GM10266 (cell line): Measurements from ENCODE around the gene ZNF521.
A peak's percentile ranks its signal among the peaks of the same experiment; 100 is the strongest.

ENCODE experiments used
- DNase-seq: peaks from one replicate; pipeline ENCODE4 v3.0.0; 2012; ENCODE audit errors: extremely low spot score
- TF ChIP-seq, protein P1 (sequence below): IDR thresholded peaks from 2 replicates; pipeline ENCODE4 v1.5.1; 2012; ENCODE audit warnings: mild to moderate bottlenecking, low read depth; ENCODE audit not compliant: control insufficient read depth, insufficient read depth; ENCODE audit errors: missing control alignments

ZNF521 gene

DNA sequence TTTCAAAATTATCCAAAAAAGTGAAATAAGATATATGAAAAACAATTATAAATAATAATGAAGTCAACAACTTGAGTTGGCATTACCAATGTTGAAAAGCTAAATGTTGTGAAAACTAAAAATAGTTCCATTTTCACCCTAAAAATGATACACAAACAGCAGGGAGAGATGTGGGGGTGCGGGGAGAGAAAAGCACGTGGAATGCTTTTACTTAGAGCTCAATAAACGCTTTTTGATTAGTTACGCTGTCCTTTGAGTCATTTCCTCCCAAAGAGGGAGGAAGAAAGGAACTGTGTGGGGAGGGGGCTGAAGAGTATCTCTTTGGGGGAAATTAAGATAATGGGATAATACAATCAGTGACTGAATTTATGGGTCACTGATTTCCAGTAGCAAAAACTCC is 29.2 kb downstream of the ZNF521 start:
- TF ChIP-seq, protein P1, sequence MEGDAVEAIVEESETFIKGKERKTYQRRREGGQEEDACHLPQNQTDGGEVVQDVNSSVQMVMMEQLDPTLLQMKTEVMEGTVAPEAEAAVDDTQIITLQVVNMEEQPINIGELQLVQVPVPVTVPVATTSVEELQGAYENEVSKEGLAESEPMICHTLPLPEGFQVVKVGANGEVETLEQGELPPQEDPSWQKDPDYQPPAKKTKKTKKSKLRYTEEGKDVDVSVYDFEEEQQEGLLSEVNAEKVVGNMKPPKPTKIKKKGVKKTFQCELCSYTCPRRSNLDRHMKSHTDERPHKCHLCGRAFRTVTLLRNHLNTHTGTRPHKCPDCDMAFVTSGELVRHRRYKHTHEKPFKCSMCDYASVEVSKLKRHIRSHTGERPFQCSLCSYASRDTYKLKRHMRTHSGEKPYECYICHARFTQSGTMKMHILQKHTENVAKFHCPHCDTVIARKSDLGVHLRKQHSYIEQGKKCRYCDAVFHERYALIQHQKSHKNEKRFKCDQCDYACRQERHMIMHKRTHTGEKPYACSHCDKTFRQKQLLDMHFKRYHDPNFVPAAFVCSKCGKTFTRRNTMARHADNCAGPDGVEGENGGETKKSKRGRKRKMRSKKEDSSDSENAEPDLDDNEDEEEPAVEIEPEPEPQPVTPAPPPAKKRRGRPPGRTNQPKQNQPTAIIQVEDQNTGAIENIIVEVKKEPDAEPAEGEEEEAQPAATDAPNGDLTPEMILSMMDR: no peak
- DNase-seq: no peak

DNA sequence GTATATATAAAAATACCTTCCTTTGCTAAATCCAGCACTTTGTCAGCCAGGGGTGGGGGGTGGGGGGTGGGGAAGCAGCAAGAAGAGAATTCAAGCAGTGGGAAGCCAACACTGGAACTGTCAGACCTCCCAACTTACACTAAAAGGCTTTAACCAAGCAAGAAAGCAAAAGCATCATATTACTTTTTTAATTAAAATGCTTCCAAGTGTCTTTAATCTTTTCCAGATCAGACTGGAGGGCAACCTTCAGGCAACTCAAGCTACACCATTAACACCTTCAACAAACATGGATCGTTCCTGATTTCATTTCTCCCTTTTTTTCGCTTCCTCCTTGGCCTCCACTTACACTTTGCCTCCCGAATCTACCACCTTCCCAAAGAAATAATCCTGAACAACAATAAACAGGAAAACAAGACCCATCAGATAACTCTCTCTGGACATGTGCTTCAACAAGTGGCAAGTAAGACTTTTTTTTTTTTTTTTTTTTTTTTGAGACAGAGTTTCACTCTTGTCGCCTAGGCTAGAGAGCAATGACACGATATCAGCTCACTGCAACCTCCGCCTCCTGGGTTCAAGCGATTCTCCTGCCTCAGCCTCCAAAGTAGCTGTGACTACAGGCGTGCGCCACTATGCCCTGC is 35.5 kb downstream of the ZNF521 start:
- TF ChIP-seq, protein P1: no peak
- no peak for DNase-seq

- no peak for DNase-seq
- TF ChIP-seq, protein P1: no peak
Observed at GRCh38 chr18:25314838-25315190, 37.2 kb downstream of the ZNF521 start.

DNA sequence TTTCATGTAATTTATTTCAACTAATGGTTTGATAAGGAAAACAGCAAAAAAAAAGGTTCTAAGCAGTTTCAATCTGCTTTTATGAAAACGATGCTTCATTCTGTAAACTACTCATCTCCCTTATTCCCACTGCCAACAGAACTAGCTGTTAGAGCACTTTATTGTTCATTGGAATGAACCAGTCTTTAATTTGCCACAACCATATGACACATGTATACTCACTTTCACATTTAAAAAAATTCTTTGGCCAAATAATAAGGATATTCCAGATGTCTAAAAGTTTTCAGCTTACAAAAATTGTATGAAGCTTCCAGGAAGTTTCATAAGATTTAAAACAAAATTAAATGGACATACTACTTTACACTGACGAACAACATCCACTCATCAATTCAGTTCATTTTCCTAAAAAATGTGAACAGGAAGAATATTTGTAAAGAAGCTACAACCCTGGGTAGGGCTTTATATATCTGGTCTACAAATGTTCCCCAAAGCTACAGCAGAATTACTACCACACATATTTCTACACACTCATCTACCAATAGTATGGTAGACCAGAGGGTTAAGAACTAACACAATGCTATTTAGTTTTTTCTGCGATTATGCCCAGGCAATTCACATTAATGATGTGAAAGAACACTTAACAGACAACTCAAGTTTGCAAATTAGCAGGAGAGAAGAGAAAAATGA is 37.7 kb downstream of the ZNF521 start:
- DNase-seq: no peak
- TF ChIP-seq, protein P1: no peak

GRCh38 chr18:25313268-25313667 is 38.7 kb downstream of the ZNF521 start:
- DNase-seq: no peak
- TF ChIP-seq, protein P1: no peak

DNA sequence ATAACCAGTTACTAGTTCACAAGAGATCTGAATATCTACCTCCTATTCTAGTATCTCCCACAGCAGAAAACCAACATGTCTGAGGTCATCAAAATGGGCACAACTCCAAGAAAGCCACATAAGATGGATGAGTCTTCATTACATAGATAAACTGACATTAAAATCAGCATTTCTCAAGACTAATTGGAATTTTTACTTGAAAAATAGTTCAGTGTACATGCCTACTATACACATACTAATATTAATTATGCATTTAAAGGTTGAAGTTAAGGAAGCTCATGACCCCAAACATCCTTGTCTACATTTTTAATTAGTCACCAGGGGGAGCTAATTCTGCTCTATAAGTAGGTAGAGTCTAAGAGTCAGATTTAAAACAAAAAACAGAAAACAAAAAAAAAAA is 41.9 kb downstream of the ZNF521 start:
- TF ChIP-seq, protein P1: peak; percentile 9
- DNase-seq: no peak

DNA sequence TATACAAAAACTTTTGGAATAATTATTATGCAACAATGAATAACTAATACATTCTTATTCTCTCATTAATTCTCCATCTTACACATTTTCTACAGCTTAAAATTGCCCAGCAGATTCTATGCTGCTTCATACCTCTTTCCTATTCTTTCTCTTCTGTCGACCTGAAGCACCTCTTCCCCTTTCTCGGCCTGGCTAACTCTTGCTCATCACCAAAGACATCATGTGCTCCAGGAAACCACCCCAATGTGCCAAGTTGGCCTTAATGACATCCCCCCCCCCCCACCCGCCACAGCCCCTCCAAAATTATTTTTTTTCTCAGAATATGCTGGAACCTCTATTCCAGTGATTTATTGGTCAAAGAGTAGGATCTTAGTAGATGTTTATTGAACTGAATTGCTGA is 43.6 kb downstream of the ZNF521 start:
- no peak for DNase-seq
- TF ChIP-seq, protein P1: no peak
